GM19043 (cell line): Measurements from ENCODE around the gene SPEM1.
"Not testable (repeated sequence)": the region's sequence is repeated elsewhere in the genome, so short reads cannot be mapped to it uniquely, and the experiment has no call there.

Source experiments
- ATAC-seq: cut with Tn5 transposase; IDR thresholded peaks from one replicate; pipeline ENCODE4 v1.9.1; 2021; ENCODE audit warnings: low read depth; ENCODE audit not compliant: unreplicated experiment

Gene SPEM1

DNA sequence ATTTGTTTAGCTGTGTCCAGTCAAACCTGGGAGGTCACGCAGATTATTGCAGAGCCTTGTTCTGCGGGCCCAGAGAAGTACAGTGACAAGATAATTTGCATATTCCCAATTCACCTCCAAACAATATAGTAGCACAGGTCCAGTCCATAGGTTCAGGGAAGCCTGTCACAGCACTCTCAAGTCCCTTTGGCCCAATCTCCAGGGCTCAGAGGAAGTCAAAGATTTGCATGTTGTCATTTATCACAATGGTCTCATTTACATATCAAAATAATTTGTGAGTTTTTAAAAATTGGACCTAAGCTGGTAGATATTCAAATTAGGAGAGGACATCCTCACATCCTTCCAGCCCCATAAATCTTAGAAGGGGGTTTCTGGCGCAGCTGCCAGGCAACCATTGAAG, 47.4 kb downstream of the SPEM1 start:
- no peak for ATAC-seq

DNA sequence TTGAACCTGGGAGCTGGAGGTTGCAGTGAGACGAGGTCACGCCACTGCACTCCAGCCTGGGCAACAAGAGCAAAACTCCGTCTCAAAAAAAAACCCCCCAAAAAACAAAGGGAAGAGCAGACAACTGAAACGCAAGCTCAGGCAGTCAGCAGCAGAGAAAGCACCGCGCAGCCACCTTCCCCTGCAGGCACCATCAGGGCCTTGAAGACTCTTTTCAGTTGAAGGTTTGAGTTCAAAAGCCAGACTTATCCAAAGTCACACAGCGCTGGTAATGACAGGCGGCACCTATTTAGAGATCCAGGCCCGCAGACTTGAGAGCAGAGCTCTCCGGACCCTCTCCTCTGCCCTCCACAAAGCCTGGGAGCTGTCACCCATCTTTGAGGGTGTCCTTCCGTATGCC, 48.2 kb downstream of the SPEM1 start:
- ATAC-seq = no peak

DNA sequence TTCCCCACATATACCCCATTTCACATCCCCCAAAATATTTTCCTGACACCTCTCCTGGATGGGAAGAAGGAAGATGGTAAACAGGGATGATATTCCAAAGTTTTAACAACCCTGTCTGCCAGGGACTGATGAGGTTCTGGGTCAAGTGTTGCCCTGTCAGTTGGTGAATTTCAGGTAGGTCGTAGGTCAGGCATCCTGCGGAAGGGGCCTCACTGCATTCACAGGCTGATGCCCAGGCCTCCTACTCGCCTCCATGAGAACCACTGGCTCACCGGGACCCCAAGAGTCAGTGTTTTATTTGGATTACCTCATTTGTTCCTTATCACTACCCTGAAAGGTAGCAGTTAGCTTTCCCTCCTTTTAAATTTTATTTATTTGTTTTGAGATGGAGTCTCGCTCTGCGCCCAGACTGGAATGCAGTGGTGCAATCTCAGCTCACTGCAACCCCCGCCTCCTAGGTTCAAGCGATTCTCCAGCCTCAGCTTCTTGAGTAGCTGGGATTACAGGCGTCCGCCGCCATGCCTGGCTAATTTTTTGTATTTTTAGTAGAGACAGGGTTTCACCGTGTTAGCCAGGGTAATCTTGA, 48.8 kb downstream of the SPEM1 start:
- no peak for ATAC-seq

- not testable (repeated sequence) for ATAC-seq
Measured at GRCh38 chr17:7469843-7470242, 49.7 kb downstream of the SPEM1 start.

DNA sequence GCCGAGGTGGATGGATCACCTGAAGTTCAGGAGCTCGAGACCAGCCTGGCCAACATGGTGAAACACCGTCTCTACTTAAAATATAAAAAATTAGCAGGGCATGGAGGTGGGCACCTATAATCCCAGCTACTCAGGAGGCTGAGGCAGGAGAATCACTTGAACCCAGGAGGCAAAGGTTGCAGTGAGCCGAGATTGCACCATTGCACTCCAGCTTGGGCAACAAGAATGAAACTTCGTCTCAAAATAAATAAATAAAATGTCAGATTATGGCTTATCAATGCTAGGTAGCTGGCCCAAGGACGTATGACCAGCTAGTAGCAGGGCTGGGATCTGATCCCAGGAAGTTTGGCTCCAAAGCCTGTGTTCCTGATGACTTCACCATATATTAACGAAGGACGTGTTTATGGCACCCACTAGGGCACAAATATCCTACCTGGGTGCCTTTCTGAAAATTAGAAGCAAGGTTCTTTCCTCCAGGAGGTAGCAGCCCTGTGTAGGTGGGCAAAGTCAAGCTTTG, 50.4 kb downstream of the SPEM1 start:
- not testable (repeated sequence) for ATAC-seq
